Measurements from ENCODE around the gene NIBAN1. TPM values are rescaled to one million over a fixed set of nuclear protein-coding genes. Genes with fewer than 3 reads are reported as not detected.
"Not testable (repeated sequence)": the region's sequence is repeated elsewhere in the genome, so short reads cannot be mapped to it uniquely, and the experiment has no call there.

The NIBAN1 gene
- total RNA-seq, 8 experiments from 2014 or later: 0.18 to 16.5 (median 6.9) TPM

DNA sequence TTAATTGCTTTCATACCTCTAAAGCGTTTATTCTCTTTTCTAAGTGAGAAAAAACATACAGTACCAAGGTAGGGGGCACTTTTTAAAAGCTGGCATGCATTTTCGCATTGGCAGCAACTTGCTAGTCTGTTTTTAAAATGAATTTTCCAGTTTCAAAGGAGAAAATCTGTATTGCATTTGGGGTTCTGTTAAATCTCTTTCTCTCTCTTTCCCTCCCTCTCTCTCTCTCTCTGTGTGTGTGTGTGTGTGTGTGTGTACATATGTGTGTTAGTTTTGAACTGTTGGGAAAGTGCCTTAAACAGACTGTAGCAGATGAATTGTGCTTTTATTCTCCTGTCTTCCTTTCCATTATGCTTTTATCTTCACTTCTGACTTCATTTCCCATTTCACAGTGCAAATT lies 7.3 kb downstream of the NIBAN1 start:
- in situ Hi-C loops (cut with MboI; ENCODE audit: low pct_unique_long_range_greater_than_20kb in 2 of 9, low sequenced_read_pairs in 9 of 9, unreplicated experiment in 9 of 9): no loop called here
- no peak overlapping the region for H3K27ac ChIP-seq
- ATAC-seq (replicated peaks in 6 of 8): no peak
- WGBS, 10 experiments: 50 to 100% (median 92%) methylated on average over 1 to 2 of the region's 2 CpGs; no CpG with 5 or more reads in 2 of the 10 experiments
- H3K4me3 ChIP-seq: no peak overlapping the region
- H3K4me1 ChIP-seq (replicated peaks in 1 of 2): peaks cover 3% of the 10 kb centered on the region in 2 donors

- WGBS, 10 experiments: 67 to 100% (median 75%) methylated on average over 2 to 4 of the region's 4 CpGs; no CpG with 5 or more reads in 1 of the 10 experiments
- H3K4me1 ChIP-seq (replicated peaks in 1 of 2): no peaks in the 10 kb centered on the region
- peak in 3 of 8 experiments; percentile 31 to 43 (median 37) for ATAC-seq (replicated peaks in 6 of 8)
- no peak overlapping the region for H3K27ac ChIP-seq
- H3K4me3 ChIP-seq: no peak overlapping the region
- in situ Hi-C loops (cut with MboI; ENCODE audit: low pct_unique_long_range_greater_than_20kb in 2 of 9, low sequenced_read_pairs in 9 of 9, unreplicated experiment in 9 of 9): no loop called here
Measured at GRCh38 chr1:184965944-184966860, 8.1 kb downstream of the NIBAN1 start.

DNA sequence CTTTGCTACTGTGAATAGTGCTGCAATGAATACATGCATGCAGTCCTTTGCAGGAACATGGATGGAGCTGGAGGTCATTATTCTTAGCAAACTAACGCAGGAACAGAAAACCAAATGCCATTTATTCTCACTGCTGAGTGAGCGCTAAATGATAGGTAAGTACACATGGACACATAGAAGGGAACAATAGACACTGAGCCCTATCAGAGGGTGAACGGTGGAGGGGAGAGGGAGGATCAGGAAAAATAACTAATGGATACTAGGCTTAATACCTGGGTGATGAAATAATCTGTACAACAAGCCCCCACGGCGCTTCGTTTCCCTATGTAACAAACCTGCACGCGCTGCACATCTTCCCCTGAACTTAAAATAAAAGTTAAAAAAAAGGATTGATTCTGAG lies 8.9 kb downstream of the NIBAN1 start:
- no peaks in the 10 kb centered on the region for H3K4me1 ChIP-seq (replicated peaks in 1 of 2)
- ATAC-seq (replicated peaks in 6 of 8): peak in 5 of 8 experiments; percentile 23 to 56 (median 31)
- H3K4me3 ChIP-seq: no peak overlapping the region
- 70 to 94% (median 90%) methylated on average over 2 to 8 of the region's 8 CpGs for WGBS, 10 experiments
- in situ Hi-C loops (cut with MboI; ENCODE audit: low pct_unique_long_range_greater_than_20kb in 2 of 9, low sequenced_read_pairs in 9 of 9, unreplicated experiment in 9 of 9): no loop called here
- H3K27ac ChIP-seq: no peak overlapping the region

DNA sequence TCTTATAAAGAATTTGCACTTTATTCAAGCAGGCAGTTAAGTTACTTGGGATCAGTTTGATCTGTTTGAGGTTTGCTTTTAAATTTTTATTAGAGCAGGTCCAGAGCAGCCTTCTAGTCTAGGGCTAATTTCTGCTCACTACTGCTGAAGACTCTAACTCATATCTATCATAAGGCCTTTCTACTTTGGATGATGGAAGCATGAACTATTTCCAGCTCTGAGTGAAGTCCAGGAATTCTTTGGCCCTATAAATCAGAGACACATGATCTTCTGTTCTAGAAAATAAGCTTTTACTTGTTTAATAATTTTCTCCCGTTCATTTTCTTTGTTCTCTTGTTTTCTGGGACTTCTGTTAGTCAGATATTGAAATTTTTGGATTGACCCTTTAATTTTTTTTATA lies 14.7 kb downstream of the NIBAN1 start:
- in situ Hi-C loops (cut with MboI; ENCODE audit: low pct_unique_long_range_greater_than_20kb in 2 of 9, low sequenced_read_pairs in 9 of 9, unreplicated experiment in 9 of 9): no loop called here
- Histone ChIP-seq H3K4me1 (replicated peaks in 1 of 2) (peaks cover 0 to 5% of the 10 kb centered on the region in 2 donors), H3K27ac (no peak overlapping the region), H3K4me3 (no peak overlapping the region)
- no peak for ATAC-seq (replicated peaks in 6 of 8)
- 7 to 100% (median 61%) methylated on average over 1 of the region's 1 CpG for WGBS, 10 experiments

- no peak for ATAC-seq (replicated peaks in 6 of 8)
- 38 to 96% (median 80%) methylated on average over 1 to 4 of the region's 4 CpGs; no CpG with 5 or more reads in 1 of the 10 experiments for WGBS, 10 experiments
- peaks cover 0 to 5% of the 10 kb centered on the region in 2 donors for H3K4me1 ChIP-seq (replicated peaks in 1 of 2)
- H3K27ac ChIP-seq: no peak overlapping the region
- in situ Hi-C loops (cut with MboI; ENCODE audit: low pct_unique_long_range_greater_than_20kb in 2 of 9, low sequenced_read_pairs in 9 of 9, unreplicated experiment in 9 of 9): no loop called here
- no peak overlapping the region for H3K4me3 ChIP-seq
Measured at GRCh38 chr1:184958554-184959353, 15.6 kb downstream of the NIBAN1 start.

- in situ Hi-C loops (cut with MboI; ENCODE audit: low pct_unique_long_range_greater_than_20kb in 2 of 9, low sequenced_read_pairs in 9 of 9, unreplicated experiment in 9 of 9); H3K4me1 ChIP-seq (replicated peaks in 1 of 2); H3K27ac ChIP-seq; ATAC-seq (replicated peaks in 6 of 8); H3K4me3 ChIP-seq: not testable (repeated sequence)
- WGBS, 10 experiments: 71 to 100% (median 92%) methylated on average over 1 to 2 of the region's 2 CpGs; no CpG with 5 or more reads in 5 of the 10 experiments
Measured at GRCh38 chr1:184957901-184958300, 16.4 kb downstream of the NIBAN1 start.

DNA sequence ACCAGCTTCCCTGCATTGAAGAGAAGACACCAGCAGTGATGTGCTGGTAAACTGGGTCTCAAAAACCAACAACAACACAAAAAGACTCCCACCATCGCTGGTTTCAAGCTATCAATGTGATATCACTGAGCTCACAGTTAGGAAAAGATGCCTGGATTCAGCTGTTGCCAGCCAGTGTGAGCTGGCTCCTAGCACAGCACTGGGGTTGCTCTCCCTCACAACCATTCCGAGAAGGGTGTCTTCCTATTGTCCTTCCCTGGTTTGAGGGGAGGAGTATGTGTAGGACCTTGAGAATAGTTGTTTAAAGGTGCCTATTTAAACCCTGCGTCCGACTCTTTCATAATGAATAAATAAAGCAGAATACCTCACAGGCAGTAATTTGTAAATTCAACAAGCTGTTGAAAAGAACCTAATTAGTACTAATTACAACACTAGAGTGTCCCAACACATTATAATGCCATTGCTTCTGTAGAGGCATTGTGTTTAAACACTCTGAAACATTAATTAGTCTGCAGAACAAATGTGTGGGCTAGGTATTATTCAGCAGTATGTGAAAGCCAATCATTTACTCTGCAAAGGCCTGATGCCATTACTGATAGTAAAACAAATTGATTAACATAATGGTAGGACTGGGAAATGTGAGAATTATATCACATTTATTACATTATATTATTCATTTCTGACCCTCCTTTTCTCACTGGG lies 17.2 kb downstream of the NIBAN1 start:
- Histone ChIP-seq H3K4me1 (replicated peaks in 1 of 2) (peaks cover 0 to 5% of the 10 kb centered on the region in 2 donors), H3K27ac (no peak overlapping the region), H3K4me3 (no peak overlapping the region)
- 40 to 95% (median 77%) methylated on average over 1 to 4 of the region's 4 CpGs; no CpG with 5 or more reads in 2 of the 10 experiments for WGBS, 10 experiments
- in situ Hi-C loops (cut with MboI; ENCODE audit: low pct_unique_long_range_greater_than_20kb in 2 of 9, low sequenced_read_pairs in 9 of 9, unreplicated experiment in 9 of 9): no loop called here
- ATAC-seq (replicated peaks in 6 of 8): peak in 5 of 8 experiments; percentile 56 to 83 (median 75)

DNA sequence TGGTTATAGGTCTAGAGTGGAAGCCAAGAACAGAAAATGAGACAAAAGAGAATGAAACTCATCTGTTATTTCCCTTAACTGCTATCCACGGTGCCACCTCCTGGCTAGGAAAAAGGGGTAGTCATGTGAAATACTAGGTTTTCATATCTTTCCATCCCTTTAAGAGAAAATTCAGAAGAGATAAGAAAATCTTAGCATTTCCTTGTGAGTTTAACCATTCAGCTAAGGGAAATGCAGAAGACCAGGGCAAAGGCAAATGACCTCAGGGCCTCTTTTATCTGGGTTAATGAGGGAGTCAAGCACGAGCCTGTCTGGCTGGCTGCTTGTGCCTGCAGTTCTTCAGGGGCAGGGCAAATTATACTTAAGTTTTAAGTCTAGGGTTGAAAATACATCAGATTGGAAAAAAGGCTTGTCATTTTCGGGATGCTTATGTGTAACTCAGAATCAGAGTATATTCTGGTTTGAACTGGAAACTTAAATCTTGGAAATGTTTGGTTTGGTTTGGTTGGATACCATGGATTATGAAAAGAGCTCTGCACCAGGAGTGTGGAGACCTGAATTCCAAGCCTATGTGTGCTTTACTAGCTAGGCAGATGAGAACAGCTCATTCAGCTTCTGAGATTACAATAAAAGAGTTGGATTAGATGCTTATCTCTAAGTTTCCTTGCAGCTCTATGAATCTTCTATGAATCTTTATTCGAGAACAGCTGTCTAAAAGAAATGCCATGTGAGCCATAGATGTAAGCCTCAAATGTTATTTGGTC lies 19.9 kb downstream of the NIBAN1 start:
- in situ Hi-C loops (cut with MboI; ENCODE audit: low pct_unique_long_range_greater_than_20kb in 2 of 9, low sequenced_read_pairs in 9 of 9, unreplicated experiment in 9 of 9): no loop called here
- H3K4me3 ChIP-seq: no peak overlapping the region
- 55 to 89% (median 65%) methylated on average over 2 to 4 of the region's 4 CpGs for WGBS, 10 experiments
- H3K27ac ChIP-seq: no peak overlapping the region
- H3K4me1 ChIP-seq (replicated peaks in 1 of 2): peaks cover 14 to 18% of the 10 kb centered on the region in 2 donors
- ATAC-seq (replicated peaks in 6 of 8): peak in 2 of 8 experiments; percentile 51 to 58

DNA sequence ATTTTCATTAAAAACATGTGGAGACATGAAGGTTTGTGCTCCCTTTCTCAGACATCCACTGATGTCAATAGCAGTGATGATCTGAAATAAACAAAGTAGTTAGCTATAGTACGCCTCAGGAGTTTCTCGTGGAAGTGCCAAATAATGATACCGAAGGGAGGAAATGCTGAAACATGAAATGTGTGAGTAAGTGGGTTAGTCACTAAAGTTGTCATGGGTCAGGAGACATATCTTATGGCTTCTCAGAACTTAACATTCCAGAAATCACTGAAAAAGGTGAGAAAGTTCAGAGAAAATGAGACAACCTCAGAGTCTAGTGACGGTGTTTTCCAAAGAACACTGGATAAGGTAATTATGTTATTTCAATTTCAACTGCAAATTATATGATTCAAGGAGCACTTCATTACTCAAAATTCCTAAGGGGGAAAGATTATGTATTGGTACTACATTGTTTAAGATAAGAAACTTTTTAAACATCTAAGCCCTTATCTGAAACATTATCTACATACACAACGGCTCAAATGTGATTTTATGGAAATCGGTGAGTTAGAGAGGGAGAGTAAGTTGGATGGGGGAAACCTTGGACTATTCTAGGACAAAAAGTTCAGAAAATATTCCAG lies 20.6 kb downstream of the NIBAN1 start:
- no peak overlapping the region for H3K27ac ChIP-seq
- in situ Hi-C loops (cut with MboI; ENCODE audit: low pct_unique_long_range_greater_than_20kb in 2 of 9, low sequenced_read_pairs in 9 of 9, unreplicated experiment in 9 of 9): no loop called here
- peak in 2 of 8 experiments; percentile 35 to 71 for ATAC-seq (replicated peaks in 6 of 8)
- 16 to 100% (median 84%) methylated on average over 1 to 6 of the region's 6 CpGs for WGBS, 10 experiments
- H3K4me1 ChIP-seq (replicated peaks in 1 of 2): peaks cover 14 to 19% of the 10 kb centered on the region in 2 donors
- no peak overlapping the region for H3K4me3 ChIP-seq

DNA sequence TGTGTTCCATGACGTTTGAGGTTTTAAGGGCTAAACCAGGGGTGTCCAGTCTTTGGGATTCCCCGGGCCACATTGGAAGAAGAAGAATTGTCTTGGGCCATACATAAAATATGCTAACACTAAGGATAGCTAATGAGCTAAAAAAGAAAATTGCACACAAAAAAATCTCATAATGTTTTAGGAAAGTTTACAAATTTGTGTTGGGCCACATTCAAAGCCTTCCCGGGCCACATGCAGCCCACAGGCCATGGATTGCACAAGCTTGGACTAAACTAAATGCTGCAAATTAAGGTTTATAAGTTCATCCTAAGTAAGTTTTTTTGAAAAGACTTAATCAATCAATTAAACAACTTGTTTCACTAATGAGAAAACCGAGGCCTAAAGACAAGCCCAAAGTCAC lies 21.9 kb downstream of the NIBAN1 start:
- no peak for ATAC-seq (replicated peaks in 6 of 8)
- Histone ChIP-seq H3K27ac (no peak overlapping the region), H3K4me3 (no peak overlapping the region), H3K4me1 (replicated peaks in 1 of 2) (peaks cover 14 to 19% of the 10 kb centered on the region in 2 donors)
- 20 to 96% (median 81%) methylated on average over 1 to 4 of the region's 4 CpGs for WGBS, 10 experiments
- in situ Hi-C loops (cut with MboI; ENCODE audit: low pct_unique_long_range_greater_than_20kb in 2 of 9, low sequenced_read_pairs in 9 of 9, unreplicated experiment in 9 of 9): no loop called here

- no peak overlapping the region for H3K4me3 ChIP-seq
- ATAC-seq (replicated peaks in 6 of 8): no peak
- no peak overlapping the region for H3K27ac ChIP-seq
- peaks cover 11 to 19% of the 10 kb centered on the region in 2 donors for H3K4me1 ChIP-seq (replicated peaks in 1 of 2)
- WGBS, 10 experiments: 63 to 100% (median 93%) methylated on average over 1 to 3 of the region's 3 CpGs; no CpG with 5 or more reads in 4 of the 10 experiments
- in situ Hi-C loops (cut with MboI; ENCODE audit: low pct_unique_long_range_greater_than_20kb in 2 of 9, low sequenced_read_pairs in 9 of 9, unreplicated experiment in 9 of 9): no loop called here
Measured at GRCh38 chr1:184951788-184952187, 22.5 kb downstream of the NIBAN1 start.

- Histone ChIP-seq H3K27ac (no peak overlapping the region), H3K4me1 (replicated peaks in 1 of 2) (peaks cover 9 to 19% of the 10 kb centered on the region in 2 donors), H3K4me3 (no peak overlapping the region)
- ATAC-seq (replicated peaks in 6 of 8): peak in 5 of 8 experiments; percentile 18 to 65 (median 62)
- in situ Hi-C loops (cut with MboI; ENCODE audit: low pct_unique_long_range_greater_than_20kb in 2 of 9, low sequenced_read_pairs in 9 of 9, unreplicated experiment in 9 of 9): no loop called here
- WGBS, 10 experiments: 40 to 100% (median 91%) methylated on average over 1 to 2 of the region's 2 CpGs; no CpG with 5 or more reads in 1 of the 10 experiments
Measured at GRCh38 chr1:184950906-184951305, 23.4 kb downstream of the NIBAN1 start.

Data from motor neuron (in vitro differentiated cells).